ENCODE measurements around the gene ZNF500.
"Not testable (repeated sequence)": the region's sequence is repeated elsewhere in the genome, so short reads cannot be mapped to it uniquely, and the experiment has no call there.

ZNF500 gene

GRCh38 chr16:4796982-4797804 is 30.2 kb upstream of the ZNF500 start:
- DNase-seq (ENCODE audit: extremely low read depth in 1 of 2, low read depth in 1 of 2) = no peak

GRCh38 chr16:4795828-4796572 is 29.0 kb upstream of the ZNF500 start:
- DNase-seq (ENCODE audit: extremely low read depth in 1 of 2, low read depth in 1 of 2) = no peak

GRCh38 chr16:4795181-4795827 is 28.3 kb upstream of the ZNF500 start, which contains the start of gene SMIM22:
TSS of gene SMIM22 (plus strand) at chr16:4795369. CDS start at chr16:4795735, 366 bp downstream.
- DNase-seq (ENCODE audit: extremely low read depth in 1 of 2, low read depth in 1 of 2) = no peak

GRCh38 chr16:4792951-4793513 is 26.1 kb upstream of the ZNF500 start:
- DNase-seq (ENCODE audit: extremely low read depth in 1 of 2, low read depth in 1 of 2) = no peak

- DNase-seq (ENCODE audit: extremely low read depth in 1 of 2, low read depth in 1 of 2) = no peak
These were observed 23.9 kb upstream of the ZNF500 start for GRCh38 chr16:4790871-4791270.

- no peak for DNase-seq (ENCODE audit: extremely low read depth in 1 of 2, low read depth in 1 of 2)
These were observed 23.3 kb upstream of the ZNF500 start for GRCh38 chr16:4790261-4790660.

GRCh38 chr16:4788910-4789309 is 21.9 kb upstream of the ZNF500 start:
- DNase-seq (ENCODE audit: extremely low read depth in 1 of 2, low read depth in 1 of 2) = no peak

GRCh38 chr16:4788489-4788889 is 21.5 kb upstream of the ZNF500 start:
- DNase-seq (ENCODE audit: extremely low read depth in 1 of 2, low read depth in 1 of 2) = no peak

- DNase-seq (ENCODE audit: extremely low read depth in 1 of 2, low read depth in 1 of 2) = no peak
These were observed 20.9 kb upstream of the ZNF500 start, which contains the start of gene SEPTIN12 for GRCh38 chr16:4787627-4788482. TSS of gene SEPTIN12 (minus strand) at chr16:4788345. CDS start at chr16:4787645, 700 bp downstream.

- DNase-seq (ENCODE audit: extremely low read depth in 1 of 2, low read depth in 1 of 2) = no peak
These were observed 20.1 kb upstream of the ZNF500 start for GRCh38 chr16:4787068-4787467.

- DNase-seq (ENCODE audit: extremely low read depth in 1 of 2, low read depth in 1 of 2) = no peak
These were observed 18.9 kb upstream of the ZNF500 start for GRCh38 chr16:4785758-4786433.

GRCh38 chr16:4784444-4784987 is 17.6 kb upstream of the ZNF500 start:
- DNase-seq (ENCODE audit: extremely low read depth in 1 of 2, low read depth in 1 of 2) = not testable (repeated sequence)

GRCh38 chr16:4783951-4784336 is 17.0 kb upstream of the ZNF500 start:
- no peak for DNase-seq (ENCODE audit: extremely low read depth in 1 of 2, low read depth in 1 of 2)

GRCh38 chr16:4783251-4783950 is 16.4 kb upstream of the ZNF500 start:
- DNase-seq (ENCODE audit: extremely low read depth in 1 of 2, low read depth in 1 of 2) = no peak

GRCh38 chr16:4780235-4780634 is 13.3 kb upstream of the ZNF500 start:
- no peak for DNase-seq (ENCODE audit: extremely low read depth in 1 of 2, low read depth in 1 of 2)

- no peak for DNase-seq (ENCODE audit: extremely low read depth in 1 of 2, low read depth in 1 of 2)
These were observed 11.1 kb upstream of the ZNF500 start for GRCh38 chr16:4778050-4778392.

GRCh38 chr16:4777339-4778049 is 10.5 kb upstream of the ZNF500 start:
- no peak for DNase-seq (ENCODE audit: extremely low read depth in 1 of 2, low read depth in 1 of 2)

- DNase-seq (ENCODE audit: extremely low read depth in 1 of 2, low read depth in 1 of 2) = no peak
These were observed 9.3 kb upstream of the ZNF500 start for GRCh38 chr16:4776141-4776705.
